HG02678 (cell line): ENCODE data around the gene CRYZ.
A peak's percentile ranks its signal among the peaks of the same experiment; 100 is the strongest.

Experiments
- ATAC-seq: cut with Tn5 transposase; IDR thresholded peaks from one replicate; pipeline ENCODE4 v1.9.1; 2021; ENCODE audit warnings: mild to moderate bottlenecking, moderate library complexity; ENCODE audit not compliant: unreplicated experiment

The CRYZ gene

DNA sequence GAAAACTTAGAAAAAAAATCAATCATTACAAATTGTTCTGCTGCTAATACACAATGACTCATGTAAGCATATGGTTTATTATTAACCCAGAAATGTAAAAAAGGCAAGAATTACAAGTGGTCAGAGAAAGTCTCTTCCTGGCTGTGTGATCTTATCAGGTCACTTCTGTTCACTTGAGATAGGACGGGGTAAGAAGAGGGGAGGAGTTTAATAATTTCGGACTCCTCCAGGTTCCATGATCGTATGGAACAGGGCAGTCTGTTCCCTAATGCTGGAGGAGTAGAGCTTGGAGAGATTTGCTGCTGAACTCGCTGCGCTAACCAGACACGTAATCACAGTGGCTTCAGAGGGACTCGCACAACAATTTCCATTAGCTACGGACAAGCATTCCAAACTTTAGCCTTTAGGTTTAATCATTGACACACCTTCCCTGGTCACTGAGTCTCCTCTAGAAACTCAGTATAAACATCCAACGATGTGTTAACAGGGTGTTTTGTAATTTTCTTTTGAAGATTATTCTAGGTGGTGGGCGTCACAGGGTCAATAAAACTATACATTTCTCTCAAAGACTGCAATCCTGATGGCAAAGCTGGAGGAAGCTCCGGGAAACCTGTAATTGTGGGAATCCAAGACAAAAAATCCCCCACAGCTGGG, 1.3 kb downstream of the CRYZ start:
- peak; percentile 32 for ATAC-seq

DNA sequence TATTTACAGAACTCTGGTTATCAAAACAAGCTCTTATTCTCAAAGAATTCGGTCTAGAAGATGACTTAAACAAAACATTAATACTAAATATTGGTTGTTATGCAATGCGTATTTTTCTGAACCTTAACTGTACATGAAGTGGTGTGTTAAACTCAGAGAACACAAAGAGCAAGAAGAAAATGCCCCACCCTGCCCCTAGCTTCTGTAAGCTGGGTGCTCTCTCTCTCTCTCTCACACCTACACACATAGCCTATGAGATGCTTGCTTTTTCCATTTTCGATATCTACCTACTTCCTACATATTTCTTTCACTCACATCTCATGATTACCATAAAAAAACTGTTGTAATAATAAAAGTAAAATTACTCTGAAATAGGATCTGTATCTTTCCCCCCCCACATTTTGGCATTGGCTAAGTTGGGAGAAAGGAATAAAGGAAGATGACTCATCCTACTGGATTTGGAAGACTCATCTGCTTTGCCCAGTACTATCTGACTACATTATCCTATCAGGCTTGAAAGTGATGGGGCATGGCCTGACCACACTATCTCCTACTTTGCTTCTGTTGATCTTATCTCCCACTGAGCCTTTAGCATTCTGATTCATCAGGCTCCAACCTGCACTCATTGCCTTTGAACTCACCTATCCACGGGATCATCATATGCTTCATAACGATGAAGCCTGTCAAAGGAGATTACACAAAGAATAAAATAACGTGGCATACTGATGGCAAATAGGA, 2.9 kb downstream of the CRYZ start:
- ATAC-seq, result no peak

DNA sequence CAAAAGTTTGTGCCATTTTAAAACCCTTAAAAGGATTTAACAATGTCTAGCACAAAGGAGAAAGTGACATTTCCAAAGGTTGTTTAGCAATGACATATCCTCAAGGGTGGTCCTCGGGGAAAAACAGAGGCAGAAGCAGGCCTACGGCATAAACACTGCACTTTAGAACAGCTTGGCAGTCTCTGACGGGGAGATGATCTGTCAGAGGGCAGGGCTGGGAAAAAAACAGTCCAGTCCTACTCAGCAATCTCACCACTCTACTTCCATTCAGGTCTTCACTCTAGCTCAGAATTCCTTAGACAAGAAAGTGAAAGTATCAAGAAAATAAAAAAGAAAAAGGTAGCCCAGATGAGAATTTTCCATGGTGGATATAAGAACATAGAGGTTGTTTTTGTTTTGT, 4.1 kb downstream of the CRYZ start:
- ATAC-seq, result no peak

DNA sequence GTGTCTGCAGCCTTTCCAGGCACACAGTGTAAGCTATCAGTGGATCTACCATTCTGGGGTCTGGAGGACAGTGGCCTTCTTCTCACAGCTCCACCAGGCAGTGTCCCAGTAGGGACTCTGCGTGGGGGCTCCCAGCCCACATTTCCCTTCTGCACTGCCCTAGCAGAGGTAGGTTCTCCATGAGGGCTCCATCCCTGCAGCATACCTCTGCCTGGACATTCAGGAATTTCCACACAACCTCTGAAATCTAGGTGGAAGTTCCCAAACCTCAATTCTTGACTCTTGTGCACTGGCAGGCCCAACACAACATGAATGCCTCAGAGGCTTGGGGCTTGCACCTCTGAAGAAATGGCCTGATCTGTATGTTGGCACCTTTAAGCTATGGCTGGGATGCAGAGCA, 6.8 kb downstream of the CRYZ start:
- no peak for ATAC-seq

DNA sequence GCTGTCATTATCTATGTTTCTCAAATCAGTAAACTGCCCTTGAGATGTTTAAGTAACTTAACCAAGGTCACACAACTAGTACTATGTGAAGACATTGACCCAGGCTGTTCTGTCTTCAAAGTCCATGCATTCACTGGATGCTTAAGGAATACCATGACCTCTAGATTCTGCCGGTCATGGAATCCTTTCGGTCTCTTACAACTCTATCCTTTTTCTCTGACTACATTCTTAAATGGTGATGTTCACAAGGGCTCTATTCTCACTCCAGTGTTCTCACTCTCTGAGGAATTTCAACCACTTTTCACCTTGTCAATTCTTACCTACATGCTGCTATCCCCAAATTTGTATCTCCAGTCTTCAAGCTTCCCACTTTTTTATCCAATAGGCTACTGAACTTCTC, 15.2 kb downstream of the CRYZ start:
- ATAC-seq, result no peak

DNA sequence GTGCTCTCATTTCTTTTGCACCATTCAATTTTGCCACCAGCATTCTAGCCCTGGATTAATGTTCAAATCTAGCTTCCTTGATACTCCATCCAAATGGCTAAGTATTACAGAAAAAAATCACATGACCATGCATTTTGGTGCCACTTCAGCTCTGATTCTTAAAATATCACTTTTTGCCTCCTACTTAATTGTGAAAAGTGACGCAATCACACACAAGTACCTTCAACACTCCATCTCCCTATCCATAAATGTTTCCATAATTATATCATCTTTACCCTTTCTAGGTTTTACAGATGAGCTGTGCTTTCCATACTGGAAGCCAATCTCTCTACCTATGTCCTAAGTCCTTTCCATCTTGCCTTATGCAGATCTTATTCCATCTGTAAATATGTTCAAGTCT, 16.0 kb downstream of the CRYZ start:
- no peak for ATAC-seq

DNA sequence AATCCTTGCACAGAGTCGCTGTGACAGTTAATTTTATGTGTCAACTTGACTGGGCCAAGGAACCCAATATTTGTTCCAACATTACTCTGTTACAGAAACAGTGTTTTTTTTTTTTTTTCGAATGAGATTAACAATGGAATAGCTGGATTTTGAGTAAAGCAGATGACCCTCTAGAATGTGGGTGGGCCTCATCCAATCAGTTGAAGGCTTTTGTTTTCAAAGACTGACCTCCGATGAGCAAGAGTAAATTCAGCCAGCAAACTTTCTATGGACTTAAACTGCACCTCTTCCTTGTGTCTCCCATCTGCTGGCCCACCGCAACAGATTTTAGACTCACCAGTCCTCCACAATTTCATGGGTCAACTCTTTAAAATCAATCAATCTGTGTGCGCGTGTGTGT, 17.0 kb downstream of the CRYZ start:
- ATAC-seq, result no peak

DNA sequence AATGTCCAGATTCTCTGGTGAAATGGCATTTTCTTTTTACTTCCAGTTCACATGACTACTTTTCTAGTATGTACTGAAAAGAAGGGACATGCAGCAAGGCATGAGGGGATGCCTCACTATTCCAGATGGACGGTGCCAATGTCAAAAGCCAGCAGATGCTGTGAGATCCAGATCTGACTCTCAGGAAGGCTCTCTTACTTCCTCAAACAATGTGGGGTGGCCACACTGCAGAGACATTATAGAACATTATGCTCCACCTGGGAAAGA, 17.7 kb downstream of the CRYZ start:
- ATAC-seq, result no peak

DNA sequence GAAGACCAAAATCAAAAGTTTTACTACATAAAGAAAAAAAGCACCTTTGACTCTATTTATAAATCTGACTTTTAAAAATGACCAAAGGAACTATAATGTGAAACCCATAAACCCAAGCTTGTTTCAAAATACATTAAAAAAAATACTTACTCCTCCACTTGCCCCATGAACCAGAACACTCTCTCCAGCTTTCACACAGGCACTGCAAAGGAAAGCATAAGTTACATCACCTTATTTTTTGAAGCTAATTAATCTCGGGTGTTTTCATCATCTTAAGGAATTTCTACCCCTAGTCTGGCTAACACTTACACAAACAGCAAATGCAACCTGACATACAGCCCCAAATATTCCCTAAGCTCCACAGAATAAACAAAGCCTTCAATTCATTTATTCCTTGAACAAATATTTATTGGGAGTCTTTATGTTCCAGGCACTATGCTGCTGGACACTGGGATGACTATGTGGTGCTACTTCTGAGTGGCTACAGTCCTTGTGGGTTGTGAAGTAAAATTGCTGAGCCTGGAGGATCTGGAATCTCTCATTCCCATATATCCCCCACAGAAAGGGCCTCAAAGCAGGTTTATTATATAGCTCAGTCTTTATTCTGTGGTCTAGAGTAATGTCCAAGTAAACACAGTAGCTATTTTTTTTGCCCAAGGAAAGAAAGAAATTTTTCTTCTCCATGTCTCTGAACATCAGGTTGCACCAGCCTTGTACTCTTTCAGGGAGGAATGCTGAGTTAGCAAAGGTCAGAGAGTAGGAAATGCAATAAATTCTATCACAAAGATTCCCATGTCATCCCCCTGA, 18.2 kb downstream of the CRYZ start:
- peak; percentile 74 for ATAC-seq

DNA sequence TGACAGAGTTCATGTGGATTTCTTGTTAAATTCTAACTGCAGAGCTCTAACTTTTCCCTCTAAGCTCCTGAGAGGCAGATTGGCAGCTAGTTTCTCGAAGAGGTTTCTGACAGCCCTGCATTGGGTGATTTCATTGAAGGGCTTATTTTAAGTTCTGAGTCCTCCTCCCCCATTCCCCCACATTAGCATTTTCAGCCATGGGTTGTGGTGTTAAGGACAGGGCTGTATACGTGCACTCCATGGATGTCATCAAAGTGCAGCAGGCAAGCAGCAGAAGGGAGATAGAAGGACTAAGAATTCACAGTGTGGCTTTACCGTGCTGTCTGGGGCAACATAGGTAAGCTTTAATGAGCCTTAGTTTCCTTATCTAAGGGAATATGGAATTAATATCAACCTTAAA, 19.0 kb downstream of the CRYZ start:
- peak; percentile 22 for ATAC-seq

DNA sequence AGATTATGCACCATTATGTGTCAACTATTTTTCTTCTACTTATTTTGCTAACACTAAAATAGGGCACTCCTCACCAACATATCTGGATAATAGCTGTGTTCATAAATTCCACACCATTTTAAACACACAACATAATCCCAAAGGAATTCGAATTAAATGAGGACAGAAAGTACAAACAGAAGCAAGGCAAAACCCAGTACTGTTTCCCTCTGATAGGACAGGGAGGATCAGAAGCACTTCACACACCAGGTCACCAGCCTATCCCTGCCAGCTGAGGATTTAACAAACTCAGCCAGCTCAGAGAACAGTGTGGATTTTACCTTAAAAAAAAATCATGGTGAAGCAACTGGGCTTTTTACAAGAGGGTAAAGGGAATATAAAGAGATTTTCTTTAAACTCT, 20.0 kb downstream of the CRYZ start:
- ATAC-seq, result no peak

DNA sequence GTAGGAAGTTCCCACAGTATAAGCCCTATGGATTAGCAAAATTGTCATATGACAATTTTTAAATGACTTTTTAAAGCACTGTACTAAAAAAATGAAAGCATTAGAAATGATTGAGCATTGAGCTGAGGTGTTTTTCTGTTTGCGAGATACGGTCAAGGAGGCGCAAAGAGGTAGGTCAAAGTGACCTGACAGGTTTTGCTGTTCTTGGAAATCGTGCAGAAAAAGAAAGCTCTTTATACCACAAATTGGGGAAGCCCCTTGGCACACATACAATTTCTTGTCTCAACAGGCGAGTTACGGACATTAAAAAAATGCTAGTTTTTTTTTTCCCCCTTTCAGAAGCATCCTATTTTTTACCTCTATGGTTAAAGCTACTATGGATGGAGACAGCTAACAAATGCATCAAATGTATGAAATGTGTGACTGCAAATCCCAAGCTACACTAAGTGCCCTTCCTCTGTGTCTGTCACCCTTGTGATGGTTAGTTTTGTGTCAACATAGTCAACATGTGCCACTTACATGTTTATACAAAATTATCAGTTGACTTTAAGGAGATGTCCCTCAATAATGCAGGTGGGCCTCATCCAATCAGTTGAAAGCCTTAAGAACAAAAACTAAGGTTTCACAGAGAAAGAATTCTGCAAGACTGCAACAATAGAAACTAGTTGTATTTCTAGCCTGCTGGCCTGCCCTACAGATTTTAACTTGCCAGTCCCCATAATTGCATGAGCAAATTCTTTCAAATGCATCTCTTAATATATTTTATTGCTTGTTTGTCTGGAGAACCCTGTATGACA, 29.3 kb downstream of the CRYZ start:
- peak; percentile 53 for ATAC-seq

DNA sequence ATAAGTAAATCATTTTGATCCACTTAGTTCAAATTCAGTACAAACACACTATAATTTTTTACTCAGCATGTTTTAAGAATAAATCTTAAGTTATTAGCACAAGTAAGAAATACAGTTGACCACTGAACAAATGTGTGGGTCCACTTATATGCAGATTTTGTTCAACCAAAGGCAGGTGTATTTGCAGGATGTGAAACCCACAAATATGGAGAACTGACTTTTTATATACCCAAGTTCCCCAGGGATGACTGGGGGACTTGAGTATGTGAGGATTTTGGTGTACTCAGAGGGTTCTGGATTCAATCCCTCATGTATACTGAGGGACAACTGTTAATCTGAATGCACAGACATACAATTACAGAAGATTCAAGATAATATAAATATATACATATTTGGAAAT, 33.5 kb downstream of the CRYZ start:
- ATAC-seq, result peak; percentile 44

DNA sequence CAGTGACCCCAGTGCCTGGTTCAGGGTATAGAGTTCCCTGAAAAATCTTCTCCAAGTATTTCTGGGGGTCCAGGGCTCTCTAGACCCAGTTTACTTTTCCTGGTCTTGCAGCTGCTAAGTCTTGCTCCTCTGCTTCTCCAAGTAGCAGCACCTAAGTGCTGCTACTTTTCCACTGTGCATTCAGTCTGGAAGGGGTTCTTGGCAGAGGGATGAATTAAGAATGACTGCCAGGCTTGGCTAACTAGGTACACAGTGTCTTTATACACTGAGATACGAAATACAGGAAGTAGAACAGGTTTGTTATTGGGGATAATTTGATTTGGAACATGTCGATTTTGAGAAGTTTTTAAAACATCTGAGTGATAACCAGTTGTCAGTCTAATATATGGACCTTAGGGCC, 35.0 kb downstream of the CRYZ start:
- no peak for ATAC-seq

DNA sequence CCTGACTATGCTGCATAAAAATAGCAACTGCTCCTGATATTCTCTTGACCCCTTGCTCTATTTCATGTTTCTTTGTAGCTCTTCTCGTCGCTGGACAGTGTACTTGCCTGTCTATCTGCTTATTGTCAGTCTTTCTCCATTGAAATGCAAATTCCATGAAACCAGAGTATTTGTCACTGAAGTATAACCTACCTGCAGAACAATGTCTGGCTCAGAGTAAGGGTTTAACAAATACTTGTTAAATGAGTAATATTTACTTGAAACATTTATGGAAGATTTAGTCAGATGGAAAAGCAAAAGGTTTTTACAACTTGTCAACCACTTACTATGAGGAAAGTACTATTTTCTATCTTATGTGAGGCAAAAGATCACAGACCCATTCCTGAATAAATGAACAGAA, 39.4 kb downstream of the CRYZ start:
- ATAC-seq, result no peak

DNA sequence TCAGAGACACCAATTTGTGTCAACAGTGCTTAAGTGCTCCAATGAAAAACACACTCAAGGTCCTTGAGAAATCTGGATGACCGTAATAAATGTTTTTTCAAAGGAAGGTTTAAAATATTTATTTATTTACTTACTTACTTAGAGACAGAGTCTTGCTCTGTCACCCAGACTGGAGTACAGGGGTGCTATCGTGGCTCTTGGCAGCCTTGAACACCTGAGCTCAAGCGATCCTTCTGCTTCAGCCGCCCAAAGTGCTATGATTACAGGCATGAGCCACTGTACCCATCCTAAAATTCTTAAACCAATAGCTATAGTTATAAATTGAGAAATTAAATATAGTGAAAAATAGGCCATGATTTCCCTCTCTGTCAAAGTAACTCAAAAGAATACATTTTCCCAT, 41.9 kb downstream of the CRYZ start:
- ATAC-seq, result no peak

DNA sequence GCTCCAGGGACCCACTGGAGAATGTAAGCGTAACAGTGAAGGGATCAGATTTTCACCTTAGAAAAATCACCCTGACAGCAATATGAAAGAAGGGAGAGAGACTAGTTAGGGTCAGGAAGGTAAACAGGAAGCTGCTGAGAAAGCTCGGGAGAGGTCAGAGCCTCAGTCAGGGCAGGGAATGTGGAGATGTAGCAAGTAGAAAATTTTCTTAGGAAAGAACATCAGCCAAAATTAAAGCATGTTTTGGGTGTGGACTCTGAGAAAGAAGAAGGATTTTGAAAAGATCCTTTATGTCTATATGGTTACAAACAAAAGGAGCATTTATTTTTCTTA, 42.5 kb downstream of the CRYZ start:
- ATAC-seq, result no peak

DNA sequence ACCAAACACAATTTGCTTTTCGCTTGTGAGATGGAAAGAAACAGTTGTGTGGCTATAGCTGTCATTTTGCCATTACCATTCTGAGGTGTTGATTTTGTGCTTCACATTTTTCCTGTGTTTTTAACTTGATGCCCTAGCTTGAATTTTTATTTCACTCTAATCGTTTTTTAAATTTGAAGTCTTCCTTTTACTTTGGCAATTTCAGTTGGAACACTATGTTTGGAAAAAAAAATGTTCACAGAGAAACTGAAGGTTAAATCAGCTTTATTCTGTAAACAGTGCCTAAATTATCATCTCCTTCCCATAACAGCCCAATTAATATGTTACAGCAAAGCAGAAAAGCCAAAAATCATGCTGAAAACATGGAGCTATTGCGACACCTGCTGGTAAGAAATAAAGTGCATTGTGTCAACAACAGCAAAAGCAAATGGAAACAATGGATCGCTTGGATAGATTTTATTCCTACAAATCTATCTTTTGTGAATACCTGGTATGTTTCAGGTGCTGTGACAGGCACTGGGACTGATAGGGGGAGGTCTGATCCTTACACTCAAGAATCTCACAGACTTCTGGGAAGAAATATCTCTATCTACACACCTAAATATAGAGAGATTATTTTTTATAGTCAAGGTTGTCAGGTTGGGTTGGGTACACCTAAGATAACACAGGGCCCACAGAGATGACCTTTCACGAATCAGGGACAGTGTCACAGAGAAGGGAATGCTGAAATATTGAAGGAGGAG, 43.1 kb downstream of the CRYZ start:
- peak; percentile 65 for ATAC-seq

DNA sequence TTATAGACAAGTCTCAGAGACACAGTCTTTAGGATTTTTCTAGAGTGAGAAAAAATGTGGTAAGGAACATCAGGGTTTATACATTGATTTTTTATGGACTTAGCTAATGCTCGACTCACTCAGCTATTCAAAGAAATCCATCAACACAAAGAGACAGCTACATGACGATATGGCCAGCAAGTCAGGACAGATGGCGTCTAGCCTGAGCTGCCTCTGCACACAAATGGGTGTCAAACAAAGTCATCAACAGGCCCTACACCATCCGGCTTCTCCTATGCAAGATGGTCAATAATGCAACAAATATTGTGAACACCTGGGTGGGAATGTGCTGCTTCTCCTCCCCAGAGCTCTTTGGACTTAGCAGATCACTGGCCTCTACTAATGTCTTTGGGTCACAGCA, 45.9 kb downstream of the CRYZ start:
- no peak for ATAC-seq

DNA sequence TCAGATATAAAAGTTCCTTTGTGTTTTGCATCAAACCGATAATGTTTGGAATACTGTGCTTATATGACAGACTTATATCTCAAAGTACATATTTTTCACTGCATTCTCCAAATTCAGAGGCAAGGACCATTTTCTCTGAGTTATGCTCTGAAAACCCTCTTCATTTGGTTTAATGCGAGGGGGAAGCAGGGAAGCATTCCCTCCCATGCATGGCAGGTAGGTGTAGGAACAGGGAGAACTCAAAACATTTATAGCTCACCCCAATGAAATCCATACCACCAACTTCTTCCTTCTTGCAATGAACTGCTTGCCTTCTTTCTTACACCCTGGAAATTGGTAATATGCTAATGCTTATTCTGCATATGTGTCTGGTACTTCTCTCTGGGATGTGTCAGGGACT, 48.5 kb downstream of the CRYZ start:
- ATAC-seq, result no peak

DNA sequence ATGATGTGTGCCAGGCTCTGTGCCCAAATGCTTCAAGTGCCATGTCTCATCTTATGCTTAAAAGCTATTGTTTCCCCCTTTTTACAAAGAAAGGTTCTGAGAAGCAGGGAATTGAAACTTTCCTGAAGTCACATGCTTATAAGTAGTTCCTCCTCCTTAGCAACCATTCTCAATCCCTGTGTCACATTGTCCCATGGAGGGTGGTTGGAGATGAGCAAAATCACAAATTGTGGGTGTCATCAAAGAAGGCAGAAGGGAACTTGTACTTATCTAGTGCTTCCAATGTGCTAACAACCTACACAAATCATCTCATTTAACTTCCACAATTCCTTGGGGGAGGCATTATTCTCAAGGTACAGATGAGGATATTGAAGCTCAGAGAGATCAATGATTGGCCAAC, 49.2 kb downstream of the CRYZ start:
- no peak for ATAC-seq
